Activated T-cell treated with anti-CD3 and anti-CD28 coated beads for 48 hours (primary cell): ENCODE results near the gene GSTP1.
"Not testable (repeated sequence)": the region's sequence is repeated elsewhere in the genome, so short reads cannot be mapped to it uniquely, and the experiment has no call there.

ENCODE experiments used
- DNase-seq: peaks from one replicate; pipeline ENCODE4 v3.0.0-alpha.2; 2020; ENCODE audit warnings: low read depth

Gene GSTP1

DNA sequence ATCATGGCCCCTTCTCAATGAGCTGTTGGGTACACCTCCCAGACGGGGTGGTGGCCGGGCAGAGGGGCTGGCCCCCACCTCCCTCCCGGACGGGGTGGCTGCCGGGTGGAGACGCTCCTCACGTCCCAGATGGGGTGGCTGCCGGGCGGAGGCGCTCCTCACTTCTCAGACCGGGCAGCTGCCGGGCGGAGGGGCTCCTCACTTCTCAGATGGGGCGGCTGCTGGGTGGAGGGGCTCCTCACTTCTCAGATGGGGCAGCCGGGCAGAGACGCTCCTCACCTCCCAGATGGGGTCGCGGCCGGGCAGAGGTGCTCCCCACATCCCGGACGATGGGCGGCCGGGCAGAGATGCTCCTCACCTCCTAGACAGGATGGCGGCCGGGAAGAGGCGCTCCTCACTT is 14.4 kb downstream of the GSTP1 start:
- not testable (repeated sequence) for DNase-seq

- no peak for DNase-seq
Observed at GRCh38 chr11:67599149-67599548, 15.5 kb downstream of the GSTP1 start.

GRCh38 chr11:67600324-67601029 is 16.9 kb downstream of the GSTP1 start:
- no peak for DNase-seq

DNA sequence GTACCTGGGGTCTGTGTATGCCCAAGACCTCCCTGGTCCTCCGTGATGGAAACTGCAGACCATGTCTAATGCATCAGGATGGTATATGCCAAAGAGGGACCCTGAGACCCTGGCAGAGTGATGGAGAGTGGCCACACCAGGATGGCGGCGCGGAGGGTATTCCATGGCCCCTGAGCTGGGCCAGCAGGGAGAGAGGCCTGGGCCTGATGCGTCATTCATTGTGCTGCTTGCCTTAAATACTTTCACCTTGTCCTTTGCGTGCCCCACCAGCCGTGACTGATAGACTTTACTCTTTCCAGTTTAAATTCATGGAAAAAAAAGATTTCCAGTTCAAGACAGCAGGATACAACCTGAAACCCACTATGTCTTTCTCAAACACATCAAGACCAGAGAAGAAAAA is 17.5 kb downstream of the GSTP1 start:
- DNase-seq: no peak

- DNase-seq: not testable (repeated sequence)
Observed at GRCh38 chr11:67604119-67604518, 20.5 kb downstream of the GSTP1 start.

DNA sequence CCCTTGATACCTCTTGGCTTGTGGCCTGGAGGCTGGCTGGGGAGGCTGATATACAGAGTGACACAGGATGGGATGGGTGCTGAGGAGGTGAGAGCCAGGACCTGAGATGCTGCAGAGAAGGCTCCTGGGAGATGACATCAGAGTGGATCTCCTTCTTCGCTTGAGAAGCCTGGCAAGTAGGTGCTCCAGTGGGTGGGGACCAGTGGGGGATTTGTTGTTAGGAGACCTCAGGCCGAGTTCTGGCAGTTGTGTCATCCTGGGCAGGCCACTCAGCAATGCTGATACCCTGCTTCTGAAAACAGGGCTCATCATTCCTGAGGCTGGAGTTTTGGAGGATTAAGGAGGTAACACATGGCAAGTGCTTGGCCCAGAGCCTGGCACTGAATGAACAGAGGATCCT is 21.2 kb downstream of the GSTP1 start:
- DNase-seq: no peak

DNA sequence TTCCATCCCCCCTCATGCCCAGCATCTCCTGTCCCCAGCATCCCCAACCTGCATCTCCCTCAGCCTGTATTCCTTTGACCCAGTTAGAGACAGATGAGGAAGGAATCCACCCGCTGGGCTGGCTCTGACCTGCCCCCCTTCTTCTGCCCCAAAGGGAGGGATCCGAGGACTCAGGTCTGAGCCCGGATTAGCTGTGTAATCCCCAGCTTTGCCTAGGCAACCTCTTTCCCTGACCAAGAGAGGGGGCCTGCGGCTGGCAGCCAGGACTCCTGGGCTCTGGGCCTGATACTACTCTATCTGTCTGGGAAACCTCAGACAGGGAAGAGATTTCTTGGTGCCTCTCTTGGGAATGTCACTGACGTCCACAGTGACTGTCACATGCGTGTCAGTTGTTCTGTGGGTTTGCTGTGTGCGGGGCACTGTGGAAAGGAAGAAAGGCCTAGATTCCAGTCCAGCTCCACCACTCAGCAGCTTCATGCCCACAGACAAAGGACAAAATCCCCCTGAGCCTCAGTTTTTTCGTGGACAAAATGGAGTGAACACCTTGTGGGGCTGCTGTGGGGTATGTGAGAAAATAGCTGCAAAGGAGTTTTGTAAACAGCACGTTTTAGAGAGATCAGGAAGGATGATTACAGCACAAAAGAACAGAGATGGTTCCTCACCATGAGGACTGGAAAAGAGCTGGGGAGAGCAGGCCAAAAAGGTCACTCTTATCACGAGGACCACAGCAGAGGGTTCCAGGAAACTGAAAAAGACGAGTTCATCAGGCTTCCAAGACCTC is 21.8 kb downstream of the GSTP1 start:
- DNase-seq: no peak

GRCh38 chr11:67606093-67606491 is 22.5 kb downstream of the GSTP1 start:
- DNase-seq: no peak

GRCh38 chr11:67606492-67607295 is 23.1 kb downstream of the GSTP1 start, which contains the start of gene NDUFV1:
Gene NDUFV1, plus strand, starts transcription at chr11:67606936. Its CDS starts 69 bp downstream, at chr11:67607005.
- peak; percentile 96 for DNase-seq

DNA sequence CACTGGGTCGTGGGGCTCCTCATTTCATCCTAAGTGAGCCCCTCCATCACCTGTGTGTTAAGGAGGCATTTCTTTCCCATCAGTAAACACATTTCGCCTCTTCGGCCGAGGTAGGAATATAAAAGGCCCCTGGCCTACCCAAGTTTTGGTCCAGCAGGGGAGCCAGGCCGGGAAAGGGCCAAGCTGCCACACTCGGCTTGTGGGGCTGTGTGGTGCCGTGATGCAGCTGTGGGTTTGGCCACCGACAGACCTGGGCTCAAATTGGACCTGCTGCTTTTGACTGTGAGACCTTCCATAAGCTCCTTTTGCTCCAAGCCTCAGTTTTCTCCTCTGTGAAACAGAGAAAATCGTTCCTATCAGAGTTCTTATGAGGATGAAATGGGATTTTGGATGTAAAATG is 23.9 kb downstream of the GSTP1 start:
- no peak for DNase-seq

DNA sequence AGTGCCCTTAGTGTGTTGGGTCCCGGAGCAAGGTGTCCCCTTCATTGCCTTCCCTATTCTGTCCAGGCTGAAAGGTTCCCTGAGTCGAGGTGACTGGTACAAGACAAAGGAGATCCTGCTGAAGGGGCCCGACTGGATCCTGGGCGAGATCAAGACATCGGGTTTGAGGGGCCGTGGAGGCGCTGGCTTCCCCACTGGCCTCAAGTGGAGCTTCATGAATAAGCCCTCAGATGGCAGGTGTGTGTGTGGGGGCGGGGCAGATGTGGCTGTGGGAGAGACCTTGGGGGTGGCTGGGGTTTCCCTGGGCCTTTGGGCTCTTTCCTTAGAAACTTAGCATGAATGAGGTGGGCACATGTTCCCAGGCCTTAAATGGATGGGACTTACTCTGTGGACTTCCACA is 24.9 kb downstream of the GSTP1 start:
- DNase-seq: no peak

DNA sequence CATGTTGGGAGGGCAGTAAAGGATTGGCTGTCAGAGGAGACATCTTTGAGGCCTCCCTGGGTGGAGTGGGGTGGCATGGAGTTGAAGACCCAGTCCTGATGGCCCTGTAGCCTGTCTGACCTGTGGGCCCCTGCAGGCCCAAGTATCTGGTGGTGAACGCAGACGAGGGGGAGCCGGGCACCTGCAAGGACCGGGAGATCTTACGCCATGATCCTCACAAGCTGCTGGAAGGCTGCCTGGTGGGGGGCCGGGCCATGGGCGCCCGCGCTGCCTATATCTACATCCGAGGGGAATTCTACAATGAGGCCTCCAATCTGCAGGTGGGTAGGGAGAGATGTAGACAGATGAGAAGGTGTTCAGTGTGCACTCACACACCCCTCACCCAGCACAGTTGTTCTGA is 25.7 kb downstream of the GSTP1 start:
- DNase-seq: no peak

DNA sequence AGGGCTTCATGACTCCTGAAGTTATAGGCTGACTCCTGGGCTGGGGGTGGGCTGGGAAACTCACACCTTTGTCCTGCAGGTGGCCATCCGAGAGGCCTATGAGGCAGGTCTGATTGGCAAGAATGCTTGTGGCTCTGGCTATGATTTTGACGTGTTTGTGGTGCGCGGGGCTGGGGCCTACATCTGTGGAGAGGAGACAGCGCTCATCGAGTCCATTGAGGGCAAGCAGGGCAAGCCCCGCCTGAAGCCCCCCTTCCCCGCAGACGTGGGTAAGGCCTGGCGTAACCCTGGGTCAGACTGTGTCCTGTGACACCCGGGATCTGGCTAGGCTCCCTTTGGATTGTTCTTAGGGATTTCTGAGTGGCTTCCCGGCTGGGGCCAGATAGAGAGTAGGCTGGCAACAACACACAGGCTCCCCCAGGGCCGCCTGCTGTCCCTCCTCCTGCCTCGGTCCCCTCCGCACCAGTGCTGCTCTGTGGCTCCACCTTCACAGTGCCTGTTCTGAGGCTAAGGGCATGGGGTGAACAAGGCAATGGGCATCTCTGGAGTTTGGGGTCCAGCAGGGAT is 26.8 kb downstream of the GSTP1 start:
- no peak for DNase-seq

GRCh38 chr11:67611165-67611564 is 27.6 kb downstream of the GSTP1 start:
- no peak for DNase-seq

- no peak for DNase-seq
Observed at GRCh38 chr11:67611704-67612587, 28.3 kb downstream of the GSTP1 start.

DNA sequence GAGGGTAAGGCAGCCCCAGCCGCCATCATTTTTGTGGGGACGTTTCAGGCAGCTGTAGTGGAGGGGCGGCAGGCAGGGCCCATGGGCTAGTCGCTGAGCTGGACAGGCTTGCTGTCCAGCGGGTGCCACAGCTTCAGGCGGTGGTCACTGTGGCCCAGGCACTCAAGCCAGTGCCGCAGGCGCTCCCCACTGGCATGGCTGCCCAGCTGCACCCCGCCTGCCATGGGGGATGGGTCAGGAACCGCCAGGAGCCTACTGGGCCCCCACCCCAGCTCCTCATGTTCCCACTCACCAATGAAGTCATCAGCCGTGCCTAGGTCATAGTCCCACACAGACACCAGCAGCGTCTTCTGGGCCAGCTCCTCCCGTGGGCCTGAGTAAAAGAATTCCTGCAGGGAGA is 29.1 kb downstream of the GSTP1 start:
- DNase-seq: no peak

DNA sequence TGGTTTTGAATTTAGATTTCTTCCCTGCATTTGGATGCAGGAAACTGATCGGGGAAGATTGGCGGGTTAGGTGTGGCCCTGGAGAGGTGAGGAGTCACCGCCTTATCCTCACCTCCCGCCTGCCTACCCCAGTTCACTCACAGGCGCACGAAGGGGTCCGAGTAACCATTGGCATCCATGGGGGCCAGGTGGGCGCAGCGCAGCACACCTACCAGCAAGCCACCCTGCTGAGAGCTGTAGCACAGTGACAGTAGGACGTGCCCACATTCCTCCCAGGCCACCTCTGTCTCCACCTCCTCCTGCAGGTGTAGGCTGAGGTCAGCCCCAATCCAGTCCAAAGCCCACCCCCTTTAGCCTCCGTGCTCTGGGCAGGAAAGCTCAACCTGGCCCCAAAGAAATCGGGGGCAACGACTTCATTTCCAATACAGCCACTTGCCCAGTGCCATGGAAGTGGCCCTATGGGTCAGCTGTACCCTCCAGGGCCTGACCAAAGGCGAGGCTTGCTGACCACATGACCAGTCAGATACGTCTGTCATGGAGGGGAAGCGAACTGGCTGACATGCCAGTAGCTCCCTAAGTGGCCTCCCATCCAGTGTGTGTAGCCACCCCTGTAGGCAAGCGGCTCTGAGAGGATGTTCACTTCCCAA is 29.8 kb downstream of the GSTP1 start:
- DNase-seq: no peak

DNA sequence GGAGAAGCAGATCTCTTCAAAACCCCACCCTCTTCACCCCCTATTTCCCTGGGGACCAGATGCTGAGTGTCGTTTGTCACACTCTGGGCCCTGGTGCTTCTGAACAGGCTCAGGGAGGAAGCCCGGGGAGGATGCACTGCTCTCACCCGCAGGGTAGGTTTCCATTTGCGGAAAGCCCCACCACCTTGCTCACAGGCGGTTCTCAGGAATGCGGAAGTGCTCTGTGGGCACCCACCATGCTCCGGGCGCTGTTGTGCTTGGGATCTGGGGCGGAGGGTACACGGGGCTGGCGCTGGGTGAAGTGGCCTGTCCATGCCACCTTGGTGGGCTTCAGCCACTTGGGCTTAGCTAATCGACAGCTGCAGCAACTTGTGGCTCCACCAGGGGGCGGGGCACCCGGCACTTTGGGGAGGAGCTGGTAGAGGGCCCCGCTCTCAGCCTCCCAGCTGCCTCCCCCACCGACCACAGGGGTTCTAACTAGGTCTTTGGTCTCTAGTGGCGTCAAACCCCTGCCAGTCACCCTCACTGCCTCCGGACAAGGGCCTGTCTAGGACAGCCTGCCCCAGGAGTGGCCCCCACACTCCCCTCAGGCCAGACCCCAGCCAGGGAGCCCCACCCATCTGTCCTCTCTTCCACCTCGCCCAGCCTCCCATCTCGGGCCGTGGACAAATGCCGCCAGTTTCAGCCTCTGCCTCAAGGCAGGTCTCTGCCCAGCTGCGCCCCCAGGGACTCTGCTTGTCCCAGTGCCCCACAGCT is 30.5 kb downstream of the GSTP1 start:
- DNase-seq: peak; percentile 74

- DNase-seq: peak; percentile 71
Observed at GRCh38 chr11:67614730-67615714, 31.4 kb downstream of the GSTP1 start.
